ENCODE measurements around the gene RPP14.

RPP14 gene

GRCh38 chr3:58305882-58306711 lies at the start of gene RPP14, which contains the start of gene HTD2:
Gene RPP14 (plus strand): TSS chr3:58306245. CDS start chr3:58310330, 4,085 bp downstream.
Gene HTD2 (plus strand): TSS chr3:58306520. CDS start chr3:58317614, 11,094 bp downstream.
- Histone ChIP-seq H3K9me3 (replicated peaks; ENCODE audit: insufficient read depth, low read length) (no peaks in the 10 kb centered on the region), H3F3A (ENCODE audit: insufficient read depth, low read length) (peaks cover 2% of the 10 kb centered on the region), H3K9me2 (replicated peaks; ENCODE audit: insufficient read depth, low read length) (no peaks in the 10 kb centered on the region), H3K27me3 (replicated peaks; ENCODE audit: insufficient read depth, low read length) (no peaks in the 10 kb centered on the region; the same call in 1 of the 2 replicates), H3K4me1 (ENCODE audit: low read length) (peaks cover 4% of the 10 kb centered on the region), H3K4me2 (ENCODE audit: low read depth, low read length) (peak within 1 kb of the TSS; percentile 67), H3K79me2 (ENCODE audit: low read length) (peaks cover 45% of the 10 kb centered on the region), H3K4me3 (ENCODE audit: low read length) (peak within 1 kb of the TSS; percentile 99), H3K27ac (ENCODE audit: low read length) (peak within 1 kb of the TSS; percentile 91), H2AFZ (ENCODE audit: low read length) (peak within 1 kb of the TSS; percentile 72), H4K20me1 (ENCODE audit: insufficient read depth, low read length) (peaks cover 14% of the 10 kb centered on the region; the same call in 1 of the 2 replicates), H3K36me3 (replicated peaks; ENCODE audit: insufficient read depth, low read length) (no peaks in the 10 kb centered on the region; the same call in 1 of the 2 replicates), H3K9ac (ENCODE audit: low read length) (peak within 1 kb of the TSS; percentile 93)
- peak; percentile 98 for DNase-seq
- no peak for TF ChIP-seq EZH2phosphoT487 (IDR thresholded peaks at IDR 0.05; ENCODE audit: low read length)
- peak; percentile 92 for TF ChIP-seq CTCF (IDR thresholded peaks at IDR 0.05; ENCODE audit: low read length)

GRCh38 chr3:58256511-58256910 lies 49.5 kb upstream of the RPP14 start:
- H3K9ac ChIP-seq (ENCODE audit: low read length) = no peak overlapping the region
- H4K20me1 ChIP-seq (ENCODE audit: insufficient read depth, low read length) = no peaks in the 10 kb centered on the region
- no peaks in the 10 kb centered on the region for H3F3A ChIP-seq (ENCODE audit: insufficient read depth, low read length)
- H3K9me3 ChIP-seq (replicated peaks; ENCODE audit: insufficient read depth, low read length) = no peaks in the 10 kb centered on the region
- no peaks in the 10 kb centered on the region for H3K79me2 ChIP-seq (ENCODE audit: low read length)
- no peak overlapping the region for H3K27ac ChIP-seq (ENCODE audit: low read length)
- H3K36me3 ChIP-seq (replicated peaks; ENCODE audit: insufficient read depth, low read length) = no peaks in the 10 kb centered on the region
- no peaks in the 10 kb centered on the region for H3K4me1 ChIP-seq (ENCODE audit: low read length)
- H3K4me3 ChIP-seq (ENCODE audit: low read length) = no peak overlapping the region
- H2AFZ ChIP-seq (ENCODE audit: low read length) = no peak overlapping the region
- H3K9me2 ChIP-seq (replicated peaks; ENCODE audit: insufficient read depth, low read length) = no peaks in the 10 kb centered on the region
- TF ChIP-seq EZH2phosphoT487 (IDR thresholded peaks at IDR 0.05; ENCODE audit: low read length) (no peak), CTCF (IDR thresholded peaks at IDR 0.05; ENCODE audit: low read length) (no peak), EZH2 (optimal IDR thresholded peaks at IDR 0.05; ENCODE audit: low read depth, low read length) (no peak)
- H3K4me2 ChIP-seq (ENCODE audit: low read depth, low read length) = no peak overlapping the region
- no peaks in the 10 kb centered on the region for H3K27me3 ChIP-seq (replicated peaks; ENCODE audit: insufficient read depth, low read length)
- no peak for DNase-seq

GRCh38 chr3:58258392-58259055 lies 47.5 kb upstream of the RPP14 start:
- DNase-seq = no peak
- Histone ChIP-seq H2AFZ (ENCODE audit: low read length) (no peak overlapping the region), H3K9ac (ENCODE audit: low read length) (no peak overlapping the region), H3K36me3 (replicated peaks; ENCODE audit: insufficient read depth, low read length) (no peaks in the 10 kb centered on the region), H3K4me1 (ENCODE audit: low read length) (no peaks in the 10 kb centered on the region), H3F3A (ENCODE audit: insufficient read depth, low read length) (no peaks in the 10 kb centered on the region), H3K4me3 (ENCODE audit: low read length) (no peak overlapping the region), H4K20me1 (ENCODE audit: insufficient read depth, low read length) (no peaks in the 10 kb centered on the region), H3K9me2 (replicated peaks; ENCODE audit: insufficient read depth, low read length) (no peaks in the 10 kb centered on the region), H3K4me2 (ENCODE audit: low read depth, low read length) (no peak overlapping the region), H3K9me3 (replicated peaks; ENCODE audit: insufficient read depth, low read length) (no peaks in the 10 kb centered on the region), H3K79me2 (ENCODE audit: low read length) (no peaks in the 10 kb centered on the region), H3K27me3 (replicated peaks; ENCODE audit: insufficient read depth, low read length) (no peaks in the 10 kb centered on the region), H3K27ac (ENCODE audit: low read length) (no peak overlapping the region)
- TF ChIP-seq CTCF (IDR thresholded peaks at IDR 0.05; ENCODE audit: low read length) (no peak), EZH2 (optimal IDR thresholded peaks at IDR 0.05; ENCODE audit: low read depth, low read length) (no peak), EZH2phosphoT487 (IDR thresholded peaks at IDR 0.05; ENCODE audit: low read length) (no peak)
